ENCODE measurements around the gene VWA3A.

- TF ChIP-seq SUZ12 (IDR thresholded peaks at IDR 0.05) (no peak), TARDBP (IDR thresholded peaks at IDR 0.05) (no peak), ZNF384 (IDR thresholded peaks at IDR 0.05) (no peak), SP1 (IDR thresholded peaks at IDR 0.05) (no peak), NFRKB (IDR thresholded peaks at IDR 0.05) (no peak), CTBP1 (IDR thresholded peaks at IDR 0.05; ENCODE audit: borderline replicate concordance) (no peak), ARNT (IDR thresholded peaks at IDR 0.05) (no peak)
Observed at GRCh38 chr16:22123146-22123545, 30.8 kb downstream of the VWA3A start.
